Gastroesophageal sphincter (tissue), 2 donors: ENCODE data around the gene PCGF2.

Source experiments
- EP300 ChIP-seq: sonication (generic); formaldehyde crosslinking; IDR thresholded peaks from one replicate; pipeline ENCODE4 v1.6.1; 2017; ENCODE audit warnings: antibody characterized with exemption, mild to moderate bottlenecking
- POLR2AphosphoS5 ChIP-seq: sonication (generic); formaldehyde crosslinking; IDR thresholded peaks from one replicate; pipeline ENCODE4 v1.6.1; 2017; ENCODE audit warnings: antibody characterized with exemption

DNA sequence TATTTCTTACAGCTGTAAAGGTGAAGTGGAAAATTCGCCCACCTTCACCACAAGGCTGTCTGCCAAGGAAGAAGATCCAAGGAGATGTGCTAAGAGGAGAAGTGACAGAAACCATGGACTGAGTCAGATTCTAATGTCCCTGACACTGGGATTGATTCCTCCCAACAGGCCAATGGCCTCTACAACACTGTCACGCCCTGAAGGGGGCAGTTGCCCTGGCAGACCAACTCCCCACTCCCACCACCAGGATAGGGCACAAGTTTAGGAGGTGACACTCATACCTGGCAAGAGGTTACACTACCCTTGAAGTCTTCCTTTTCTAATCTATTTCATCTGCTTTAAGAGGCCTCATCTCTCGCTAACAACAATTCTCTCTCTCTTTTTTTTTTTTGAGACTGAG lies 35.1 kb upstream of the PCGF2 start:
- TF ChIP-seq POLR2AphosphoS5 (no peak), EP300 (no peak)
